ENCODE measurements around the gene PPP2R5D. TPM values are rescaled to one million over a fixed set of nuclear protein-coding genes. Genes with fewer than 3 reads are reported as not detected.

The PPP2R5D gene
- total and polyA plus RNA-seq, 2 of the 8 experiments (the other 6 are each of a cell fraction or from before 2014, with no cell fraction given), result 52.1 to 55.7 TPM

GRCh38 chr6:42978839-42979522, 5.4 kb upstream of the PPP2R5D start, which contains the start of gene PEX6:
PEX6 (minus strand) TSS chr6:42979181; CDS start chr6:42979150, 31 bp downstream.
- Histone ChIP-seq H2BK15ac (ENCODE audit: low read length) (peak within 1 kb of the TSS; percentile 66), H3K27ac (ENCODE audit: low read depth, low read length) (no peak within 1 kb of the TSS), H3K79me2 (ENCODE audit: control insufficient read depth in 1 of 2, insufficient read depth in 2 of 2, low read length in 2 of 2) (peaks cover 0 to 3% of the 10 kb centered on the region in 2 experiments; a peak in 1 of 4 replicates), H3K36me3 (ENCODE audit: control insufficient read depth in 2 of 4, insufficient read depth in 4 of 4, low read length in 3 of 4) (no peaks in the 10 kb centered on the region; a peak in 1 of 8 replicates), H2BK12ac (ENCODE audit: low read depth, low read length) (no peak within 1 kb of the TSS), H4K91ac (replicated peaks; ENCODE audit: insufficient read length, low read length) (no peak within 1 kb of the TSS), H3K9me3 (ENCODE audit: insufficient read depth in 2 of 2, low read depth in 1 of 2, low read length in 1 of 2) (no peaks in the 10 kb centered on the region), H3K9ac (replicated peaks in 1 of 4; ENCODE audit: extremely low read depth in 1 of 4, low read depth in 3 of 4, low read length in 3 of 4) (peak within 1 kb of the TSS; percentile 34 to 89 (median 62)), H3K4ac (replicated peaks; ENCODE audit: insufficient read length, low read depth, low read length) (peak within 1 kb of the TSS; percentile 22), H3K4me3 (ENCODE audit: extremely low read depth in 1 of 4, insufficient read depth in 2 of 4, low read depth in 3 of 4, low read length in 4 of 4) (peak within 1 kb of the TSS; percentile 67 to 92 (median 70)), H3K23me2 (ENCODE audit: low read depth, low read length) (peaks cover 11% of the 10 kb centered on the region), H3K14ac (ENCODE audit: insufficient read length) (no peak within 1 kb of the TSS), H3K4me1 (replicated peaks in 1 of 4; ENCODE audit: control insufficient read depth in 3 of 4, insufficient read depth in 4 of 4, low read length in 3 of 4) (peaks cover 4 to 10% (median 6%) of the 10 kb centered on the region in 4 experiments; a peak in 3 of 7 replicates), H2AK5ac (ENCODE audit: low read depth, low read length) (no peak within 1 kb of the TSS), H2BK120ac (replicated peaks; ENCODE audit: low read depth, low read length) (no peak within 1 kb of the TSS), H3K4me2 (ENCODE audit: insufficient read depth in 1 of 2, low read depth in 2 of 2, low read length in 2 of 2) (peak within 1 kb of the TSS; percentile 91 to 97), H2BK5ac (ENCODE audit: low read depth, low read length) (peak within 1 kb of the TSS; percentile 18; the same call in 1 of the 2 replicates), H3K18ac (ENCODE audit: extremely low read depth, low read length) (peak within 1 kb of the TSS; percentile 44), H4K5ac (ENCODE audit: insufficient read length, low read depth, low read length) (peak within 1 kb of the TSS; percentile 20), H3K56ac (replicated peaks; ENCODE audit: insufficient read length, low read depth, low read length) (peak within 1 kb of the TSS; percentile 46), H3K79me1 (ENCODE audit: low read depth, low read length) (no peaks in the 10 kb centered on the region; the same call in 1 of the 2 replicates), H3K27me3 (replicated peaks in 1 of 4; ENCODE audit: control insufficient read depth in 3 of 4, extremely low read depth in 1 of 4, insufficient read depth in 3 of 4, low read length in 3 of 4) (no peaks in the 10 kb centered on the region), H3K23ac (ENCODE audit: insufficient read length) (no peak within 1 kb of the TSS), H2BK20ac (ENCODE audit: low read length) (no peak within 1 kb of the TSS), H2AFZ (ENCODE audit: low read length) (peak within 1 kb of the TSS; percentile 90), H4K20me1 (replicated peaks in 1 of 2; ENCODE audit: control insufficient read depth in 1 of 2, insufficient read depth in 2 of 2, low read length in 2 of 2) (peaks cover 0 to 1% of the 10 kb centered on the region in 2 experiments), H4K8ac (ENCODE audit: extremely low read depth, insufficient read depth, low read length) (peak within 1 kb of the TSS; percentile 65)
- no peak for FAIRE-seq
- ChIA-PET POLR2A (ENCODE audit: partially characterized antibody) (interaction anchor here (0.5 to 3.8 kb wide), 24 partner anchors 8 to 545 kb away, joined by 3 to 27 read pairs (median 4); partner anchors contain the start of genes CNPY3, CUL7, GNMT and KLC4), CTCF (ENCODE audit: partially characterized antibody) (interaction anchor here (0.6 to 4.4 kb wide), 12 partner anchors 8 to 657 kb away, joined by 3 to 33 read pairs (median 4); no protein-coding TSS in a partner anchor)
- WGBS, 2 experiments (ENCODE audit: extremely low coverage in 1 of 2, insufficient coverage in 1 of 2, insufficient read length in 1 of 2, insufficient replicate concordance in 2 of 2, low coverage in 1 of 2, low lambda C conversion rate in 2 of 2, missing lambda C conversion rate in 1 of 2), result 2% methylated on average over 52 of the region's 59 CpGs; no CpG with 5 or more reads in 1 of the 2 experiments
- peak; percentile 76 to 89 for DNase-seq (ENCODE audit: low read depth in 1 of 2, low spot score in 2 of 2)
- TF ChIP-seq RXRA (IDR thresholded peaks at IDR 0.05; ENCODE audit: insufficient read depth, low read depth, low read length) (no peak), HDAC2 (IDR thresholded peaks at IDR 0.05; ENCODE audit: borderline replicate concordance in 1 of 2, low read depth in 2 of 2, low read length in 2 of 2) (0 out of 4 replicates have a peak, but pooled peaks of 1 of the 2 experiments have one; percentile 51), CHD2 (IDR thresholded peaks at IDR 0.05; ENCODE audit: low read length) (peak; percentile 32; the same call in 1 of the 2 replicates), SP2 (IDR thresholded peaks at IDR 0.05; ENCODE audit: low read length) (peak; percentile 23; the same call in 1 of the 2 replicates), RAD21 (IDR thresholded peaks at IDR 0.05 in 1 of 2, conservative IDR thresholded peaks at IDR 0.05 in 1 of 2; ENCODE audit: low read depth in 2 of 2, low read length in 2 of 2) (no peak), USF2 (IDR thresholded peaks at IDR 0.05; ENCODE audit: low read length) (no peak), MAX (IDR thresholded peaks at IDR 0.05) (peak; percentile 54), SRF (IDR thresholded peaks at IDR 0.05; ENCODE audit: low read depth, low read length) (no peak), YY1 (IDR thresholded peaks at IDR 0.05; ENCODE audit: low read depth, low read length) (no peak), SIX5 (IDR thresholded peaks at IDR 0.05; ENCODE audit: low read depth, low read length) (no peak)

Data from H1 (cell line).